ENCODE data around the gene SH2B3. TPM values are rescaled to one million over a fixed set of nuclear protein-coding genes. Genes with fewer than 3 reads are reported as not detected.

SH2B3 gene
- total RNA-seq, 4 donors from 2014 or later: 14.1 to 36.5 (median 25.6) TPM

DNA sequence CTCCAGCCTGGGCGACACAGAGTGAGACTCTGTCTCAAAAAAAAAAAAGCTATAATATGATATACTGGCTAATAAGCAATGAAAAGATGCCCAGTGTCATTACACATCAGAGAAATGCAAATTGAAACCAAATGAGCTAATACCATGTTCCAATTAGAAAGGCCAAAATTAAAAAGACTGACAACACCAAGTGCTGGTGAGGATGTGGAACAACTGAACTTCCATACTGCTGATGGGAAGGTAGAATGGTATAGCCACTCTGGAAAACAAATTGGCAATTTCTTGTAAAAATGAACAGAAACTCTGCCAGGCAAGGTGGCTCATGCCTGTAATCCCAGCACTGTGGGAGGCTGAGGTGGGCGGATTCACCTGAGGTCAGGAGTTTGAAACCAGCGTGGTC lies 28.3 kb upstream of the SH2B3 start:
- 94 to 99% methylated on average over 3 of the region's 3 CpGs for WGBS, 2 donors
- Histone ChIP-seq H3K27me3 (no peaks in the 10 kb centered on the region), H3K36me3 (no peaks in the 10 kb centered on the region), H3K27ac (no peak overlapping the region), H3K4me3 (replicated peaks in 1 of 3) (no peak overlapping the region), H3K9me3 (no peaks in the 10 kb centered on the region), H3K4me1 (no peaks in the 10 kb centered on the region)
- no peak for DNase-seq
- TF ChIP-seq, protein P1, sequence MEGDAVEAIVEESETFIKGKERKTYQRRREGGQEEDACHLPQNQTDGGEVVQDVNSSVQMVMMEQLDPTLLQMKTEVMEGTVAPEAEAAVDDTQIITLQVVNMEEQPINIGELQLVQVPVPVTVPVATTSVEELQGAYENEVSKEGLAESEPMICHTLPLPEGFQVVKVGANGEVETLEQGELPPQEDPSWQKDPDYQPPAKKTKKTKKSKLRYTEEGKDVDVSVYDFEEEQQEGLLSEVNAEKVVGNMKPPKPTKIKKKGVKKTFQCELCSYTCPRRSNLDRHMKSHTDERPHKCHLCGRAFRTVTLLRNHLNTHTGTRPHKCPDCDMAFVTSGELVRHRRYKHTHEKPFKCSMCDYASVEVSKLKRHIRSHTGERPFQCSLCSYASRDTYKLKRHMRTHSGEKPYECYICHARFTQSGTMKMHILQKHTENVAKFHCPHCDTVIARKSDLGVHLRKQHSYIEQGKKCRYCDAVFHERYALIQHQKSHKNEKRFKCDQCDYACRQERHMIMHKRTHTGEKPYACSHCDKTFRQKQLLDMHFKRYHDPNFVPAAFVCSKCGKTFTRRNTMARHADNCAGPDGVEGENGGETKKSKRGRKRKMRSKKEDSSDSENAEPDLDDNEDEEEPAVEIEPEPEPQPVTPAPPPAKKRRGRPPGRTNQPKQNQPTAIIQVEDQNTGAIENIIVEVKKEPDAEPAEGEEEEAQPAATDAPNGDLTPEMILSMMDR (IDR thresholded peaks at IDR 0.05): no peak
- TF ChIP-seq POLR2A (IDR thresholded peaks at IDR 0.05): no peak
- intact Hi-C loops (cut with DNase I): no loop called here

DNA sequence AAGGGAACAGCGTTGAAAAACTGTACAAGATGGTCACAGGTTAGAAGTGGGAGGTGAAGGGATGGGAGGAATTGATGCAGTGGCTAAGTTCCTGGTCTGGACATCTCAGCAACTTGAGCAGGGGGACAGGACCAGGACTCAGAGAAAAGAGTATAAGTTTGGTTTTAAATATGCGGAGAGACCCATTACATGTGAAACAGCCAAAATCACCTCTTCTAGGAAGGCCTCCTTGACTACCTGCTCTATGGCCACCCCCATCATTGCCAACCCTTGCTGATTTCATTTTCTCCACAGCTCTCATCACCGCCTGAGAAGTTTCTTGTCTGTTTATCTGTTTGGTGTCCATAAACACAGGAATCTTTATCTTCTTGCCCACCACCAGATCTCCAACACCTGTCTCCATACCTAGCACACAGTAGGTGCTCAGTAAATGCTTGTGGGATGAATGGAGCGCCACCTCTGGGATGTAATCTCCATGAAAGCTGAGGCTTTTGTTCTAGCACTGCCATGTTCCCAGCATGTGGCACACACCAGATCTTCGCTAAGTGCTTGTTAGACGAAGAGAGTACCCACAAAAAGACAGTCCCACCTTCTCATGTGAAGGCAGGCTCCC lies 25.7 kb upstream of the SH2B3 start:
- 89 to 95% methylated on average over 6 of the region's 6 CpGs for WGBS, 2 donors
- Histone ChIP-seq H3K27me3 (no peaks in the 10 kb centered on the region), H3K4me3 (replicated peaks in 1 of 3) (no peak overlapping the region), H3K4me1 (no peaks in the 10 kb centered on the region), H3K36me3 (no peaks in the 10 kb centered on the region), H3K27ac (no peak overlapping the region), H3K9me3 (no peaks in the 10 kb centered on the region)
- TF ChIP-seq, protein P1 (IDR thresholded peaks at IDR 0.05): no peak
- TF ChIP-seq POLR2A (IDR thresholded peaks at IDR 0.05): no peak
- intact Hi-C loops (cut with DNase I): no loop called here
- DNase-seq: no peak

DNA sequence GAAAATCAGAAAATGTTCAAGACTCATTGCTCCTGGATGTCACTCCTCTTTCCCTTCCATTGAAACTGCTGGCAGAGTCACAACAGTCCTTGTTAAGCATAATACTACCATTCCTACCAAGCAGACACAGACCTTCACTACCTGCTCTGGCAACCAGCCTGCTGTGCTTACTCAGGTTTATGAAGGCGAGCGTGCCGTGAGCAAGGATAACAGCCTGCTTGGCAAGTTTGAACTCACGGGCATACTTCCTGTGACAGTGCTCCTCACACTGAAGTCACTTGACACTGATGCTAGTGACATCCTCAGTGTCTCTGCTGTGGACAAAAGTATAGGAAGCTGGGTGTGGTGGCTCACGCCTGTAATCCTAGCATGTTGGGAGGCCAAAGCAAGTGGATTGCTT lies 21.1 kb upstream of the SH2B3 start:
- TF ChIP-seq, protein P1 (IDR thresholded peaks at IDR 0.05): no peak
- TF ChIP-seq POLR2A (IDR thresholded peaks at IDR 0.05): no peak
- peak; percentile 69 to 86 for DNase-seq
- Histone ChIP-seq H3K9me3 (no peaks in the 10 kb centered on the region), H3K27me3 (no peaks in the 10 kb centered on the region), H3K4me3 (replicated peaks in 1 of 3) (no peak overlapping the region), H3K27ac (no peak overlapping the region), H3K36me3 (no peaks in the 10 kb centered on the region), H3K4me1 (no peaks in the 10 kb centered on the region)
- intact Hi-C loops (cut with DNase I): no loop called here
- WGBS, 2 donors: 34% methylated on average over 5 of the region's 5 CpGs; no CpG with 5 or more reads in 1 of the 2 donors

DNA sequence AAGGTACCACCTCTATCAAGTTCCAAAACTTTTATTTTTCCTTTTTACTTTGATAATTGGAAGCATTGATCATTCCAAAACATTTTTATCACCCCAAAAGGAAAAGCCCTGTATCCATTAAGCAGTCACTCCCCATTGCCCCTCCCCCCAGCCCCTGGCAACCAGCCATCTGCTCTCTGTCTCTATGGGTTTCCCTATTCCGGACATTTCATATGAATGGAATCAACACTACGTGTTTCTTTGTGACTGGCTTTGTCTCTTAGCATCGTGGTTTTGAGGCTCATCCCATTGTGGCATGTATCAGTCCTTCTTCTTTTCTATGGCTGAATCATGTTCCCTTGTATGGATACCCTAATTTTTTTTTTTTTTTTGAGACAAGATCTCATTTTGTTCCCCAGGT lies 18.8 kb upstream of the SH2B3 start:
- no peaks in the 10 kb centered on the region for H3K36me3 ChIP-seq
- no peak overlapping the region for H3K27ac ChIP-seq
- H3K9me3 ChIP-seq: no peaks in the 10 kb centered on the region
- no peak for TF ChIP-seq POLR2A (IDR thresholded peaks at IDR 0.05)
- TF ChIP-seq, protein P1 (IDR thresholded peaks at IDR 0.05): no peak
- no peak overlapping the region for H3K4me3 ChIP-seq (replicated peaks in 1 of 3)
- H3K27me3 ChIP-seq: no peaks in the 10 kb centered on the region
- WGBS, 2 donors: 43 to 65% methylated on average over 3 of the region's 3 CpGs
- H3K4me1 ChIP-seq: no peaks in the 10 kb centered on the region
- intact Hi-C loops (cut with DNase I): no loop called here
- no peak for DNase-seq

DNA sequence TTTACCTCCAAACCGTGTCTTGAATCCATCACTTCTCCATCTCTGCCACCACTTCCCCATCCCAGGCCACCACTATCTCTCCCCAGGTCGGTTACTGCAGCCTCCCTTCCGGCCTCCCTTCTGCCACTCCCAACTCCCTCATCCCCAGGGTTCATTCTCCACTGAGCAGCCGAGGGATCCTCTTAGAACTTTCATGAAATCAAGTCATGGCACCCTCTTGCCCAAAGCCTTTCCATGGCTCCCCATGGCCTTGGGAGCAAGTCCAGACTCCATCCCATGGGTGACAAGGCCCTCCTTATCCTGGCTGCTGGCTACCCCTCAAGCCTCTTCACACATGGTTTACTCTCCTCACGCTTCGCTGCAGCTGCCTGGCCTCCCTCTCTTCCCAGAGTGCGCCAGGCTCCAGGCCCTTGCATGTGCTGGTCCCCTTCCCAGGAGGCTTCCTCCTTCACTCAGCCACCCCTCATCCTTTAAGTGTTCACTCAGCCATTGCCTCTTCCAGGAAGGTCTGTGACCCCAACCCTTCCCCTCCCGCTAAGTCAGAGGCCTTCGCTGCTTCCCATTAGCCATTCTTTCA lies 17.9 kb upstream of the SH2B3 start:
- Histone ChIP-seq H3K27me3 (no peaks in the 10 kb centered on the region), H3K36me3 (no peaks in the 10 kb centered on the region), H3K4me1 (no peaks in the 10 kb centered on the region), H3K9me3 (no peaks in the 10 kb centered on the region), H3K27ac (no peak overlapping the region), H3K4me3 (replicated peaks in 1 of 3) (no peak overlapping the region)
- TF ChIP-seq POLR2A (IDR thresholded peaks at IDR 0.05): no peak
- TF ChIP-seq, protein P1 (IDR thresholded peaks at IDR 0.05): no peak
- intact Hi-C loops (cut with DNase I): no loop called here
- peak; percentile 30 to 46 for DNase-seq
- WGBS, 2 donors: 69 to 78% methylated on average over 9 of the region's 9 CpGs

Measured in thyroid gland (tissue), 4 donors.